ENCODE data around the gene ARHGAP12.

DNA sequence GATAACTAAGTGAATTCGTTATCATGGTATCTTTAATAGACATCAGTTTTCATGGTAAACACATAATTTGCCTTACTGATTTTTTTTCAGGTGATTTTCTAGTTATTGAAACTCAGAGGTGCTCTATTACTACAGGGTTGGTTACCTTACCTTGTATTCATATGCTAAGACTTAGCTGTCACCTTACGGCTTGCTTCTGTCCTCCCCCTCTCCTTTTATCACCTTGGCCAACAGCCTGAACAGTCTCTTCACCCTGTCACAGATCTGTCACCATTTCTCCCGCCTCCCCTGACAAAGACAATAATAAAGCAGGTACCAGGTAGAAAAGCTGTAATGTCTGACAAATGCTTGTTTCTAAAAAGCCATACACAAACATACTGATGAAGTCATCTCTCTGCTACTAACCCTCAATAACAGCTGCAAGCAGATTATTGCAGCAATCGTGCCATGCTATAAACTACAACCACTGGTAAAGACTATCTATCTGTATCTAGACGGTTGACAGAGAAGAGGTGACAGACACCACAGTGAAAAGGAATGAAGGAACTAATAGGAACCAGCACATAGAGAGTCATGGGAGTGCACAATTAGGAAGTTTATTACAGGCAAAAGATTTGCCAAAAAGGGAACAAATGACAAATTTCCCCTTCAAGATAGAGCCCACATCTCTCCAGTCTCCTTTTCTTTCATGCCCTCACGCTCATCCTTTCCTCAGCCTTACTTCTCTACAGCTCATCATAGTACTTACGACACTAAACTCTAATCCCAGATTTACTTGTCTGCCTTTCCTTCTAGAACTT, 57.2 kb downstream of the ARHGAP12 start:
- no peak for TF ChIP-seq EZH2 (IDR thresholded peaks at IDR 0.05; ENCODE audit: borderline replicate concordance, low read depth, low read length, severe bottlenecking)
- TF ChIP-seq, protein P1, sequence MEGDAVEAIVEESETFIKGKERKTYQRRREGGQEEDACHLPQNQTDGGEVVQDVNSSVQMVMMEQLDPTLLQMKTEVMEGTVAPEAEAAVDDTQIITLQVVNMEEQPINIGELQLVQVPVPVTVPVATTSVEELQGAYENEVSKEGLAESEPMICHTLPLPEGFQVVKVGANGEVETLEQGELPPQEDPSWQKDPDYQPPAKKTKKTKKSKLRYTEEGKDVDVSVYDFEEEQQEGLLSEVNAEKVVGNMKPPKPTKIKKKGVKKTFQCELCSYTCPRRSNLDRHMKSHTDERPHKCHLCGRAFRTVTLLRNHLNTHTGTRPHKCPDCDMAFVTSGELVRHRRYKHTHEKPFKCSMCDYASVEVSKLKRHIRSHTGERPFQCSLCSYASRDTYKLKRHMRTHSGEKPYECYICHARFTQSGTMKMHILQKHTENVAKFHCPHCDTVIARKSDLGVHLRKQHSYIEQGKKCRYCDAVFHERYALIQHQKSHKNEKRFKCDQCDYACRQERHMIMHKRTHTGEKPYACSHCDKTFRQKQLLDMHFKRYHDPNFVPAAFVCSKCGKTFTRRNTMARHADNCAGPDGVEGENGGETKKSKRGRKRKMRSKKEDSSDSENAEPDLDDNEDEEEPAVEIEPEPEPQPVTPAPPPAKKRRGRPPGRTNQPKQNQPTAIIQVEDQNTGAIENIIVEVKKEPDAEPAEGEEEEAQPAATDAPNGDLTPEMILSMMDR (IDR thresholded peaks at IDR 0.05; ENCODE audit: borderline replicate concordance, extremely low read depth, low read length, poor library complexity, severe bottlenecking), result no peak

Data from DND-41 (cell line).